HepG2 (cell line): ENCODE data around the gene SLC22A12. TPM values are rescaled to one million over a fixed set of nuclear protein-coding genes. Genes with fewer than 3 reads are reported as not detected.

Source experiments
- ATAC-seq: fragments of 200-7000 bp; cut with Tn5 transposase; 3 replicates; pipeline ENCODE4 v1.9.1; 2020; ENCODE audit warnings: mild to moderate bottlenecking, moderate library complexity
- BruUV-seq: library from RNA; stranded (reverse); fragments of 400-500 nt; replicated peaks from 2 replicates; lab custom pipeline; 2021; lab: Mats Ljungman, UMichigan
- CTCF ChIA-PET: fragments of 300-600 bp; formaldehyde crosslinking; extraction: SDS; loops from one replicate; lab custom pipeline; 2021; ENCODE audit warnings: low total read pairs, inconsistent platforms, low intra/inter-chr PET ratio; lab: Yijun Ruan, JAX
- POLR2A ChIA-PET: fragments of 350-600 bp; sonication (Branson Sonifier 250); formaldehyde crosslinking; loops from one replicate; lab custom pipeline; 2020; ENCODE audit warnings: antibody characterized with exemption, inconsistent platforms; lab: Yijun Ruan, JAX
- DNase-seq: peaks from one replicate; pipeline ENCODE4 v3.0.0-alpha.2; 2015; ENCODE audit warnings: low spot score
- FAIRE-seq: peaks from 3 replicates; lab custom pipeline; 2011; peaks lifted over from hg19 to GRCh38; lab: Jason Lieb, UNC
- H2AFZ ChIP-seq: one replicate; pipeline ENCODE4 v1.6.1; 2011; ENCODE audit warnings: low read length, inconsistent platforms
- H3K27ac ChIP-seq: fragments of 300-600 bp; 3 replicates; pipeline ENCODE4 v1.8.0; 2011; ENCODE audit warnings: mixed run types, mild to moderate bottlenecking, mixed read lengths, low read length, inconsistent platforms; ENCODE audit not compliant: insufficient read depth; ENCODE audit errors: extremely low read length
- H3K27me3 ChIP-seq, 2 experiments: fragments of 200-600 bp in 1 of 2; 2 replicates in 1 of 2; 3 replicates in 1 of 2; pipeline versions ENCODE4 v1.6.0 to v1.8.0; 2011; ENCODE audit warnings: low read length in 2 of 2, mild to moderate bottlenecking in 2 of 2, moderate library complexity in 2 of 2, inconsistent platforms in 1 of 2; ENCODE audit not compliant: insufficient read depth in 2 of 2, control insufficient read depth in 1 of 2
- H3K36me3 ChIP-seq, 2 experiments: fragments of 200-600 bp in 1 of 2; replicated peaks in 1 of 2; 2 replicates in 1 of 2; 3 replicates in 1 of 2; pipeline versions ENCODE4 v1.5.1 to v1.8.0; 2011; ENCODE audit warnings: low read length in 2 of 2, inconsistent platforms in 1 of 2; ENCODE audit not compliant: insufficient read depth in 2 of 2, control insufficient read depth in 1 of 2
- H3K4me1 ChIP-seq: 2 replicates; pipeline ENCODE4 v1.5.1; 2012; ENCODE audit warnings: low read length, inconsistent platforms; ENCODE audit not compliant: insufficient read depth
- H3K4me2 ChIP-seq: 2 replicates; pipeline ENCODE4 v1.6.0; 2011; ENCODE audit warnings: low read depth, low read length, inconsistent platforms
- H3K4me3 ChIP-seq, 3 experiments: fragments of 200-600 bp in 1 of 3; sonication (generic), shearing (Covaris generic) in 1 of 3; replicated peaks in 1 of 3; 2 replicates each; pipeline ENCODE4 v1.5.1; 2011 to 2016; ENCODE audit warnings: low read length in 3 of 3, inconsistent platforms in 2 of 3, low read depth in 2 of 3, mild to moderate bottlenecking in 2 of 3, control low read depth in 1 of 3, mixed read lengths in 1 of 3; ENCODE audit not compliant: insufficient read depth in 1 of 3
- H3K79me2 ChIP-seq: one replicate; pipeline ENCODE4 v1.6.1; 2011; ENCODE audit warnings: low read length, inconsistent platforms; ENCODE audit not compliant: insufficient read depth
- H3K9ac ChIP-seq: 2 replicates; pipeline ENCODE4 v1.6.0; 2011; ENCODE audit warnings: mild to moderate bottlenecking, low read depth, low read length, inconsistent platforms; ENCODE audit not compliant: insufficient read depth
- H3K9me3 ChIP-seq: 2 replicates; pipeline ENCODE4 v1.5.1; 2012; ENCODE audit warnings: mild to moderate bottlenecking, low read length
- H4K20me1 ChIP-seq: 2 replicates; pipeline ENCODE4 v1.6.0; 2011; ENCODE audit warnings: inconsistent platforms, mild to moderate bottlenecking, low read length, moderate library complexity; ENCODE audit not compliant: insufficient read depth
- ATF5 ChIP-seq: sonication (generic); formaldehyde crosslinking; IDR thresholded peaks from 2 replicates; pipeline ENCODE4 v1.4.0; 2020; ENCODE audit warnings: mild to moderate bottlenecking, low read depth, missing genetic modification reagents
- CENPX ChIP-seq: sonication (generic); formaldehyde crosslinking; IDR thresholded peaks from 2 replicates; pipeline ENCODE4 v1.9.0; 2021; ENCODE audit warnings: mild to moderate bottlenecking, missing genetic modification reagents, moderate library complexity
- CTCF ChIP-seq: sonication (generic); formaldehyde crosslinking; IDR thresholded peaks from 2 replicates; pipeline ENCODE4 v1.5.0; 2020; ENCODE audit warnings: mild to moderate bottlenecking, missing genetic modification reagents, moderate library complexity
- KDM1A ChIP-seq: IDR thresholded peaks from 2 replicates; pipeline ENCODE4 v1.6.1; 2016; ENCODE audit warnings: missing compliant biosample characterization
- MNT ChIP-seq: fragments of 450-650 bp; IDR thresholded peaks from 2 replicates; pipeline ENCODE4 v1.6.1; 2016
- RAD21 ChIP-seq: fragments of 450-650 bp; formaldehyde crosslinking; IDR thresholded peaks from 2 replicates; pipeline ENCODE4 v1.5.0; 2020; ENCODE audit warnings: mild to moderate bottlenecking
- STAG1 ChIP-seq: sonication (generic); formaldehyde crosslinking; IDR thresholded peaks from 2 replicates; pipeline ENCODE4 v1.4.0; 2020; ENCODE audit warnings: missing genetic modification reagents
- STAT5B ChIP-seq: sonication (generic); formaldehyde crosslinking; IDR thresholded peaks from 2 replicates; pipeline ENCODE4 v1.4.0; 2020; ENCODE audit warnings: missing genetic modification reagents
- ZNF160 ChIP-seq: sonication (generic); formaldehyde crosslinking; IDR thresholded peaks from 2 replicates; pipeline ENCODE4 v1.8.0; 2022; ENCODE audit warnings: mild to moderate bottlenecking, inconsistent platforms, missing genetic modification reagents
- ZNF362 ChIP-seq: sonication (generic); formaldehyde crosslinking; IDR thresholded peaks from 2 replicates; pipeline ENCODE4 v1.4.0; 2020; ENCODE audit warnings: missing genetic modification reagents, mild to moderate bottlenecking, borderline replicate concordance
- ZNF644 ChIP-seq: IDR thresholded peaks from 2 replicates; pipeline ENCODE4 v1.6.1; 2016; ENCODE audit warnings: low read depth
- WGBS: methylation state at CpG from one replicate; pipeline ENCODE4 v1.1.6; 2017; ENCODE audit warnings: low lambda C conversion rate; 5-methylcytosine and 5-hydroxymethylcytosine counted together
- in situ Hi-C: cut with HindIII; loops from 2 replicates; pipeline ENCODE4 v1.10.0; 2017; ENCODE audit warnings: low pct_unique_long_range_greater_than_20kb; ENCODE audit not compliant: extremely low pct_ligation_motif_present
- intact Hi-C: fragments of 100-400 bp; cut with micrococcal nuclease; formaldehyde crosslinking; loops from one replicate; pipeline ENCODE4 v1.10.0; 2022; ENCODE audit not compliant: unreplicated experiment
- polyA plus RNA-seq, 8 experiments: library from polyadenylated mRNA; depleted of rRNA in 3 of 8; stranded (reverse) in 7 of 8; unstranded in 1 of 8; fragments of >200 nt; fragmentation: Illumina TruSeq in 4 of 8; extraction: Trizol in 4 of 8; gene quantifications; 2 replicates each; pipeline versions ENCODE4 v1.2.1 to v1.2.3, GENCODE V29; 2011 to 2016; ENCODE audit warnings: low read depth in 4 of 8, missing spikeins in 1 of 8, mixed read lengths in 1 of 8; ENCODE audit not compliant: insufficient read depth in 1 of 8
- total RNA-seq, 5 experiments: library from RNA; depleted of rRNA; stranded (reverse); fragments of >200 nt; fragmentation: Illumina TruSeq; extraction: Trizol; gene quantifications; 2 replicates each; pipeline ENCODE4 v1.2.3, GENCODE V29; 2016; ENCODE audit warnings: low read depth in 1 of 5

SLC22A12 gene
- total and polyA plus RNA-seq, 2 of the 13 experiments (the other 11 are each of a cell fraction or from before 2014, with no cell fraction given): not detected

GRCh38 chr11:64643920-64644646 is 53.1 kb downstream of the SLC22A12 start (continued):
- peak; percentile 58 for TF ChIP-seq MNT
- TF ChIP-seq ATF5 (CRISPR knock-in tag): no peak
- TF ChIP-seq, all 625 proteins: peak for 1

- Histone ChIP-seq H3K9me3 (no peaks in the 10 kb centered on the region), H3K4me3 (no peak overlapping the region), H3K27me3 (peaks cover 10 to 68% of the 10 kb centered on the region in 2 experiments; a peak in 4 of 5 replicates), H3K36me3 (no peaks in the 10 kb centered on the region), H3K9ac (no peak overlapping the region), H3K79me2 (no peaks in the 10 kb centered on the region), H3K4me2 (no peak overlapping the region), H4K20me1 (no peaks in the 10 kb centered on the region), H3K27ac (no peak overlapping the region), H3K4me1 (no peaks in the 10 kb centered on the region), H2AFZ (no peak overlapping the region)
- ChIA-PET POLR2A (no interaction called here), CTCF (no interaction called here)
- in situ Hi-C loops: no loop called here
- DNase-seq: no peak
- peak; percentile 76 for ATAC-seq
- no peak for FAIRE-seq
- WGBS: 11% methylated on average over 8 of the region's 11 CpGs
- TF ChIP-seq ZNF160 (CRISPR knock-in tag) (no peak), CENPX (CRISPR knock-in tag) (no peak), CTCF (CRISPR knock-in tag) (peak; percentile 44), KDM1A (CRISPR knock-in tag) (no peak), ZNF362 (CRISPR knock-in tag) (no peak), RAD21 (0 out of 2 replicates have a peak, but pooled peaks have one; percentile 13), STAT5B (no peak), ZNF644 (CRISPR knock-in tag) (no peak), STAG1 (peak; percentile 35)
- no TSS peak for BruUV-seq
- intact Hi-C loops: no loop called here
These were observed 53.7 kb downstream of the SLC22A12 start for GRCh38 chr11:64644647-64645275.
